PC-9 (cell line): ENCODE measurements around the gene SAP25. TPM values are rescaled to one million over a fixed set of nuclear protein-coding genes. Genes with fewer than 3 reads are reported as not detected.

Experiments used
- BruUV-seq: library from RNA; stranded (reverse); fragments of 400-500 nt; replicated peaks from 2 replicates; lab custom pipeline; 2021; lab: Mats Ljungman, UMichigan
- CTCF ChIA-PET: fragments of 300-600 bp; sonication (Branson Sonifier 250); formaldehyde crosslinking; loops from one replicate; lab custom pipeline; 2022; ENCODE audit warnings: antibody characterized with exemption; lab: Charles Lee
- POLR2A ChIA-PET: fragments of 300-600 bp; sonication (Branson Sonifier 250); formaldehyde crosslinking; loops from one replicate; lab custom pipeline; 2022; ENCODE audit warnings: antibody characterized with exemption; ENCODE audit not compliant: unreplicated experiment; lab: Charles Lee
- DNase-seq, 2 experiments: peaks; one replicate each; pipeline versions ENCODE4 v3.0.0 to v3.0.0-alpha.2; 2015 to 2022; ENCODE audit warnings: mixed read lengths in 1 of 2
- H2AFZ ChIP-seq: fragments of 200-600 bp; sonication (generic); 2 replicates; pipeline ENCODE4 v1.8.1; 2017; ENCODE audit warnings: antibody characterized with exemption
- H3F3A ChIP-seq: fragments of 200-600 bp; sonication (generic); 2 replicates; pipeline ENCODE4 v1.8.1; 2017; ENCODE audit warnings: antibody characterized with exemption, mild to moderate bottlenecking, low read depth; ENCODE audit not compliant: insufficient read depth
- H3K27ac ChIP-seq: fragments of 200-600 bp; sonication (generic); 2 replicates; pipeline ENCODE4 v1.6.1; 2016; ENCODE audit warnings: mixed run types
- H3K27me3 ChIP-seq: fragments of 200-600 bp; sonication (generic); 2 replicates; pipeline ENCODE4 v1.6.1; 2016; ENCODE audit warnings: low read depth, mixed run types; ENCODE audit not compliant: insufficient read depth
- H3K36me3 ChIP-seq: fragments of 200-600 bp; sonication (generic); 2 replicates; pipeline ENCODE4 v1.6.1; 2016; ENCODE audit warnings: low read depth, mixed run types
- H3K4me1 ChIP-seq: fragments of 200-600 bp; sonication (generic); replicated peaks from 2 replicates; pipeline ENCODE4 v1.6.1; 2016; ENCODE audit warnings: mixed run types; ENCODE audit not compliant: insufficient read depth
- H3K4me2 ChIP-seq: fragments of 200-600 bp; sonication (generic); 2 replicates; pipeline ENCODE4 v1.6.1; 2017; ENCODE audit warnings: mixed run types
- H3K4me3 ChIP-seq: fragments of 200-600 bp; sonication (generic); 2 replicates; pipeline ENCODE4 v1.6.1; 2016; ENCODE audit warnings: mixed run types
- H3K79me2 ChIP-seq: fragments of 200-600 bp; sonication (generic); 2 replicates; pipeline ENCODE4 v1.6.1; 2017; ENCODE audit warnings: low read depth, mixed run types
- H3K9me2 ChIP-seq: fragments of 200-600 bp; sonication (generic); 2 replicates; pipeline ENCODE4 v1.8.1; 2017; ENCODE audit warnings: mild to moderate bottlenecking; ENCODE audit not compliant: insufficient read depth
- H3K9me3 ChIP-seq: fragments of 200-600 bp; sonication (generic); 2 replicates; pipeline ENCODE4 v1.8.1; 2016; ENCODE audit warnings: low read depth; ENCODE audit not compliant: insufficient read depth
- H4K20me1 ChIP-seq: fragments of 200-600 bp; sonication (generic); 2 replicates; pipeline ENCODE4 v1.8.1; 2017; ENCODE audit not compliant: insufficient read depth
- CTCF ChIP-seq: fragments of 200-600 bp; sonication (generic); conservative IDR thresholded peaks from 2 replicates; pipeline ENCODE4 v1.6.1; 2017; ENCODE audit warnings: mixed run types, antibody characterized with exemption, mild to moderate bottlenecking, moderate library complexity
- EZH2 ChIP-seq: fragments of 200-600 bp; sonication (generic); IDR thresholded peaks from 2 replicates; pipeline ENCODE4 v1.8.0; 2017; ENCODE audit warnings: antibody characterized with exemption, low read depth
- intact Hi-C: fragments of 100-400 bp; cut with micrococcal nuclease; formaldehyde crosslinking; loops from one replicate; pipeline ENCODE4 v1.10.0; 2022; ENCODE audit not compliant: unreplicated experiment
- total RNA-seq: library from RNA; stranded (reverse); gene quantifications from 2 replicates; pipeline ENCODE4 v1.2.3, GENCODE V29; 2021

The SAP25 gene
- total RNA-seq, 1 experiment from 2014 or later: 11.0 TPM

GRCh38 chr7:100561491-100562194 is 12.1 kb downstream of the SAP25 start:
- intact Hi-C loops: no loop called here

GRCh38 chr7:100559127-100559526 is 14.6 kb downstream of the SAP25 start:
- POLR2A ChIA-PET: interaction anchor here (0.8 to 1.0 kb wide), 2 partner anchors 25 to 27 kb away, joined by 6 to 17 read pairs; partner anchors contain the start of genes FBXO24 and LRCH4
- H4K20me1 ChIP-seq: no peaks in the 10 kb centered on the region
- 0 out of 2 replicates have a peak, but pooled peaks cover 8% of the 10 kb centered on the region for H3K4me1 ChIP-seq
- CTCF ChIA-PET: interaction anchor here (0.6 to 1.8 kb wide), 10 partner anchors 12 to 394 kb away, joined by 3 to 18 read pairs (median 4); no protein-coding TSS in a partner anchor
- intact Hi-C loops: loop anchor here (1.0 kb wide), 1 partner anchor 90 kb away; no protein-coding TSS in a partner anchor
- peaks cover 12% of the 10 kb centered on the region for H3F3A ChIP-seq
- 0 out of 2 replicates have a peak overlapping the region, but pooled peaks have one; percentile 34 for H3K4me2 ChIP-seq
- no peaks in the 10 kb centered on the region for H3K9me2 ChIP-seq
- H2AFZ ChIP-seq: no peak overlapping the region
- no peak for DNase-seq
- no peaks in the 10 kb centered on the region for H3K9me3 ChIP-seq
- H3K27ac ChIP-seq: no peak overlapping the region
- no peak for TF ChIP-seq EZH2
- no peak for TF ChIP-seq CTCF
- BruUV-seq: no TSS peak
- H3K79me2 ChIP-seq: no peaks in the 10 kb centered on the region
- no peaks in the 10 kb centered on the region for H3K36me3 ChIP-seq
- no peak overlapping the region for H3K4me3 ChIP-seq
- no peaks in the 10 kb centered on the region for H3K27me3 ChIP-seq

More at GRCh38 chr7:100561491-100562194, 12.1 kb downstream of the SAP25 start:
- H3K27ac ChIP-seq: no peak overlapping the region
- no peak overlapping the region for H3K4me3 ChIP-seq
- no TSS peak for BruUV-seq
- H3K36me3 ChIP-seq: no peaks in the 10 kb centered on the region
- no peaks in the 10 kb centered on the region for H3K9me2 ChIP-seq
- H2AFZ ChIP-seq: no peak overlapping the region
- no peaks in the 10 kb centered on the region for H4K20me1 ChIP-seq
- DNase-seq: no peak
- no peaks in the 10 kb centered on the region for H3K9me3 ChIP-seq
- H3F3A ChIP-seq: peaks cover 17% of the 10 kb centered on the region
- ChIA-PET POLR2A (interaction anchor here (0.8 kb wide), 1 partner anchor 22 kb away, joined by 18 read pairs; no protein-coding TSS in a partner anchor), CTCF (interaction anchor here (0.5 kb wide), 1 partner anchor 115 kb away, joined by 7 read pairs; no protein-coding TSS in a partner anchor)
- 0 out of 2 replicates have a peak, but pooled peaks cover 8% of the 10 kb centered on the region for H3K4me1 ChIP-seq
- no peak overlapping the region for H3K4me2 ChIP-seq
- TF ChIP-seq EZH2 (no peak), CTCF (no peak)
- H3K79me2 ChIP-seq: no peaks in the 10 kb centered on the region
- no peaks in the 10 kb centered on the region for H3K27me3 ChIP-seq

GRCh38 chr7:100556541-100556940 is 17.2 kb downstream of the SAP25 start:
- no peaks in the 10 kb centered on the region for H3K9me2 ChIP-seq
- no TSS peak for BruUV-seq
- no peaks in the 10 kb centered on the region; the same call in 1 of the 2 replicates for H3K36me3 ChIP-seq
- intact Hi-C loops: no loop called here
- H2AFZ ChIP-seq: no peak overlapping the region
- no peaks in the 10 kb centered on the region for H3K79me2 ChIP-seq
- 0 out of 2 replicates have a peak, but pooled peaks cover 8% of the 10 kb centered on the region for H3K4me1 ChIP-seq
- H4K20me1 ChIP-seq: no peaks in the 10 kb centered on the region
- H3F3A ChIP-seq: peaks cover 15% of the 10 kb centered on the region
- no peak overlapping the region for H3K4me2 ChIP-seq
- TF ChIP-seq EZH2 (no peak), CTCF (no peak)
- H3K4me3 ChIP-seq: no peak overlapping the region
- no peaks in the 10 kb centered on the region for H3K27me3 ChIP-seq
- H3K9me3 ChIP-seq: no peaks in the 10 kb centered on the region
- no peak overlapping the region for H3K27ac ChIP-seq
- POLR2A ChIA-PET: no interaction called here
- DNase-seq: no peak
- CTCF ChIA-PET: no interaction called here
